ENCODE measurements around the gene TMEM100. TPM values are rescaled to one million over a fixed set of nuclear protein-coding genes. Genes with fewer than 3 reads are reported as not detected.

Gene TMEM100
- polyA plus RNA-seq, 4 donors, result 62.3 to 88.6 (median 72.1) TPM

GRCh38 chr17:55745258-55745657 lies 22.6 kb upstream of the TMEM100 start:
- DNase-seq (ENCODE audit: low read depth in 4 of 4, low spot score in 3 of 4), result no peak

GRCh38 chr17:55743103-55743679 lies 20.5 kb upstream of the TMEM100 start:
- DNase-seq (ENCODE audit: low read depth in 4 of 4, low spot score in 3 of 4), result no peak

DNA sequence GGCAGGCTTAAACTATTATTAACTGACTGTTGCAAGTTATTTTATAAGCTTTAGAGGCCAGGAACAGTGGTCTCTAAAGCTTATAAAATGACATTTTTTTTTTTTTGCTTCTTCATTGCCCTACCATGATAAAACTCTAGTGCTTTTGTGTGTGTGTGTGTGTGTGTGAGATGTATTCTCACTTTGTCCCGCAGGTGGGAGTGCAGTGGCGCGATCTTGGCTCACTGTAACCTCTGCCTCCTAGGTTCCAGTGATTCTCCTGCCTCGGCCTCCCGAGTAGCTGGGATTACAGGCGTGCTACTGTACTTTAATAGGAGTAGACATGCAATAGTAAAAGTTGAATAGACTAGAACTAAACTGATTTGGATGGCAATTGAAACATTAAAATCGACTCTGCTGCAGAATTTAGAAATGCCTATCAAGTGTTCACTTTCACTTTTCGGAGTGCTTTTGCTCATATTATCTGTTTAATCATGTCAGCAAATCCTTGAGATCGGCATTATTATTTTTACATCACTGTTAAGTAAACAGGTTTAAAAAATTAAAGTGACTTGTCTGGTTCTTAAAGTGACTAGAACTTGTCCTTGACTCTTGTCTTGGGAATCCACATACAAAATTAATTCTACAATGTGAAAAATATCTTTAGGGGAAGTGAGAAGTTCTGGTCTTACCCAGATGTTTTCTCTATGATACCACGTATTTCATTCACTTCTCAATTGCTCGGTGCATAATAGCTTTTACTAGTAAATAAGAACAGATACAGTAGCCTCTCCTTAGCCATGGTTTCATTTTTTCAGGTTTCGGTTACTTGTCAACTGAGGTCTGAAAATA lies 19.8 kb upstream of the TMEM100 start:
- DNase-seq (ENCODE audit: low read depth in 4 of 4, low spot score in 3 of 4), result no peak

DNA sequence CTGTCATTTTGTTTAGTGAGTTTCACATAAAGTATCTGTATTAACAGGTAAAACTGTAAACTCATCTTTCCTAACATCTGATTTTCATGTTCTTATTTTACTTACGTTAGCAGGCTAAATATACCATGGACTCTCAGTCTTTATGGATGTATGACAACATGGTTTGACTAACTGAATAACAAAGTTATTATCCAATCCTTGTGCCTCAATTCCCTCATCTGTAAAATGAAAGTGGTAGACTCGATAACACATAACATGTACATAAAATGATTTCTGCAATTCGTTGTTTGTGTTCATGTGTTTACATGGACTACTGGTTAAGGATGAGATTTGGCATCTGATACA lies 18.7 kb upstream of the TMEM100 start:
- DNase-seq (ENCODE audit: low read depth in 4 of 4, low spot score in 3 of 4), result no peak

GRCh38 chr17:55740511-55741355 lies 18.1 kb upstream of the TMEM100 start:
- DNase-seq (ENCODE audit: low read depth in 4 of 4, low spot score in 3 of 4), result no peak

DNA sequence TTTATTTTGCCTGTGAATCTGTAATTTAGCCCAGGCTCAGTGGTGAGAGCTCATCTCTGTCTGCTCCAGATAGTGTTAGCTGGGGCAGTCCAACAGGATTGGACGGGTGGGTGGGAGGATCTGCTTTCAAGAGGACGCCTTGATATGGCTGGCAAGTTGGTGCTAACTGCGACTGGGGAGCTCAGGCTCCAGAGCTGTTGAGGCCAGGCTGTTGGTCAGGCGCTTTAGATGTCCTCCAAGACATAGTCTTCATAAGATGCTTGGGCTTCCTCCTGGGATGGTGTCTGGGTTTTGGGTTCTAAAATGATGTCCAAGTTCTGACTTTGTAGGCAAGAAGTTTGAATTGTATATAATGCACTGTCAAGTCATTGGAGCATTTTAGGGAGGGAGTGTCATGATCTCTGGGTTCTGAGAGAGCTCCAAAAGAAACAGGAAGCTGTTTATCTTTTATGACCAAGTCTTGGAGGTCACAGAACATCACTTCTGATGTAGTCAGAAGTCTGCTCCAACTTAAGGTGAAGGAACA lies 15.4 kb upstream of the TMEM100 start:
- DNase-seq (ENCODE audit: low read depth in 4 of 4, low spot score in 3 of 4), result no peak

GRCh38 chr17:55735731-55736405 lies 13.2 kb upstream of the TMEM100 start:
- DNase-seq (ENCODE audit: low read depth in 4 of 4, low spot score in 3 of 4), result no peak

DNA sequence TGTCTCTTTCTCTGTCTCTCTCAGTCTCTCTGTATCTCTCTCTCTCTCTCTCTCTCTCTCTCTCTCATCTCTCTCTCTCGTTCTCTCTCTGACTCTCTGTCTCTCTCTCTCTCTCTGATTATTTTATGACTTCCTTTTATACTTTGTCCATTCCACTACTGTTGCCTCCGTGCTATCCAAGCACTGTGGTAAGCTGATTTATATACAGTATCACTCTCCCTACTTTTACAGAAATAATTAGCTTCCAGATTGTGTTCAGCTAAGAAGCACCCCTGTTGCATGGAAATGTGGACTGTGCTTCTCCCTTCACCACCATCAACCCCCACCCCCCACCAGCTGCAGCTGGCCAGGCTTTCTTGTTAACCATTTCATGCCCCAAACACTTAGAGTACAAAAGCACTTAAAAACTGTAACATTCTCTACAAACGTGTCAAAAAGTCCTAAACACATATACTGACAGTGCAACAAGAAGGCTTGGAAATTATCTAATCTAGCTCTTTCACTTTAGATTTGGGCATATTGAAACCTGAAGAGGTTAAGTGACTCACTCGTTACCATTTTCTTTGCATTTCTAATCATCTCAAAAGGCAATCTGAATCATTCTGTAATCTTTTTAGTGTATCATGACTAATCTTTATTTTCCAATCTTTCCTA lies 11.6 kb upstream of the TMEM100 start:
- no peak for DNase-seq (ENCODE audit: low read depth in 4 of 4, low spot score in 3 of 4)

DNA sequence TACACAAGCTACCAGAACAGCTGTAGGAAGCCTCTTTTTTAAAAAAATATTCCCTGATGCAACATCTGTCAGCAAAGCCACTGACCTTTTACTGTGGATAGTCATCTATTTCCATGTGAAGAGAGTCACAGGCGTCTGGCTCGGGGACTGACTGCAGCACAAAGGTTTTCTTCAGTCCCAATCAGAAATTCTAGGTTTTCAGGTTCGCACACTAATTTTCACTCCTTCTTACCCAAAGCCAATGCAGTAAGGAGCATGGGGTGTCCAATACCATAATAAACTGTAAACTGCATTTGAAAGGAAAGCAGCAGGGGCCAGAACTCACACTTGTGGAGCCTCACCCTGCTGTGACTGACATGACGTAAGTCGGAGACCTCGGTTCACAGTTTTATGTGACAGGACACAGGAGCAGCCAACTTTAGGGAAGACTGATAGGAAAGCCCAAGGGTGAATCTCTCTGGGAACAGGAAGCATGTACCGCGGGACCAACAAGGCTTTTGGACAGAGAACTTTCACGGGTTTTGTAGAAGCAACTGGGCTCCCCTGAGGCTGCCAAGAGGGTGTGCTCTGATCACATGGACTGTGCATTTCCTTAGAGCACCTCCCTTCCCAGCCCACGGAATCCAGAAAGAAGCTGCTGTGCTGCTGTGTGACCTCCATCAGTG lies 9.1 kb upstream of the TMEM100 start:
- no peak for DNase-seq (ENCODE audit: low read depth in 4 of 4, low spot score in 3 of 4)

DNA sequence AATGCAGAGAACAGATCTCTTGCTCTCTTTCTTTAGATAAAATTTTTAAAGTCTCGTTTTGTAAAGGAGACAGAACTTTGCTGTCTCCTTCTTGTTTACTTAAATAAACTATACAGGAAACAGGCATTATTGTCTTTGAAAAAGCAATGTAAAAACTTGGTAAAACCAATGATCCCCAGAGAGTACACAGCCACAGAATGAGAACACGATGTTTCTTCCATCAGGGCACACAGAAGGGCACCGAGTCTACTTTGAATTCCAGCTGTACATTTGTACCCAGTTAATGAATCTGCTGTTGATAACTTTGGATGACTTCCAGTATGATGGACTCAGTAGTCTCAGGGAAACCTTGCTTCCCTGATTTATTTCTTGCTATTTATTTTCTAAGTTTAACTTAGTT lies 8.1 kb upstream of the TMEM100 start:
- no peak for DNase-seq (ENCODE audit: low read depth in 4 of 4, low spot score in 3 of 4)

GRCh38 chr17:55730380-55730779 lies 7.7 kb upstream of the TMEM100 start:
- DNase-seq (ENCODE audit: low read depth in 4 of 4, low spot score in 3 of 4), result no peak

DNA sequence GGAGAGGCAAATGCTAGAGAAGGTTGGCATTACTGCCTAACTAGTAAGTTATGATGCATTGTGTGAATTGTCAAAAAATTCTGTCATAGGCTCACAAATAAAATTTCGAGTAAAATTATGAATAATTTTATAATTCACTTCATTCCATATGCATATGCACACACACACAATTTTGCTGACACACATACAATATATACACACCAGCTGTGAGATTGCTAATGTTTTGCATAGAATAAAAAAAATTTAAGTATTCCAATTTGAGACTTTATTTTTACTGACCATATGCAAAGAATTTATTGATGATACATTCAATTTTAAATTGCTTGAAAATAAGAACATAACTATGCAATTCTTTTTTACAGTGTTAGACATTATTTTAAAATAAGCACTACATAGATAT lies 6.8 kb upstream of the TMEM100 start:
- DNase-seq (ENCODE audit: low read depth in 4 of 4, low spot score in 3 of 4), result no peak

DNA sequence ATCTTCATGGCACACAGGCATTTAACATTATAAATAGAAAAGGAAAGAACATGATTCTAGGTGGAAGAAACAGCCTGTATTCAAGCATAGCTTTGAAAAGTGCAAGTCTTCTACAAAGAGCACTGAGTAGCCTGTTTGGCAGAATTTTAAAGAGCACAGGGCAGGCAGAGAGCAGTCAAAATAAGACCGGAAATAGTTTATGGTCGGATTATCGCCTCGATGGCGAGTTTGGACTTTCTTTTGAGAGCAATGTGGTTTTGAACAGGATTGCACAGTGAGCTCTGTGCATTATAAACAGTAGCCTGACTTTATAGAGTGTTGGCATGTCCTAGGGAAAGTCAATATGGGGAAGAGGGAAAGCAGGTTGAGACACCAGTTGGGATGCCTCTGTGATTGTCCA lies 6.2 kb upstream of the TMEM100 start:
- DNase-seq (ENCODE audit: low read depth in 4 of 4, low spot score in 3 of 4), result no peak

DNA sequence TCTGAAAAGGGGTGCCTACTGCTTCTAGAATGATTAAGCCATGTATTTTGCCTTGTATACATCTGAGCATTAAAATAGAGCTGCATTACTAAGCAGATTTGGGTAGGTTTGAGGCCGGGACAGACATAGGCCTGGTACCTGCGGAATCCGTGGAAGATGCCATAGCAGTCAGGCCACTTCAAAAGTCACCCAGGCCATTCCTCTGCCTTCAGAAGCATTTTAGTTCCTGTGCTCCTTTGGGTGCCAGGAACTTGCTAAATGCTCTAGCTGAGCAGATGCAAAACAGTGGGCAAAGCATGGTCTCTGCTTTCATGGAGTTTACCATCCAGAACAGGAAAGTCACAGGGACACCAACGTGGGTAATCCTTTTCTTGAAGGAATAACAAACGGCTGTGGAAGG lies 5.7 kb upstream of the TMEM100 start:
- DNase-seq (ENCODE audit: low read depth in 4 of 4, low spot score in 3 of 4), result no peak

- DNase-seq (ENCODE audit: low read depth in 4 of 4, low spot score in 3 of 4), result no peak
These were observed 5.3 kb upstream of the TMEM100 start for GRCh38 chr17:55727920-55728319.

DNA sequence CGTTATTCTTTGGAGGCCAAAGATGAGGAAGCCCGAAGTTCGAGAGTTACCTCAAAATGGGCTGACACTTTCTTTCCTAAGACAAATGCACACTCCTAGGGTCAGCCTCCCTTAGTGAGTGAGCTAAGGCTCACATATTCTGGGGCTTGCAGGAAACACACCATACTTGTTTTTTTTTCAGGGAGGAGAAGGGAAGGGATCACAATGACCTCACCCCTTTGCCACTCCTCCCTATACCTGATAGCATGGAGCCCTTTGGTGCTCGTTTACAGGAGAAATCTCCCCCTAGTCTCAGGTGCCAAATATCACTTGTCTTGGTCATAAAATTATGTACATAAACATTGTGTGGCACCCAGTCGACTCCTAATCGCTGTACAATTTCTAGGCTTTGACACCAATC lies 4.6 kb upstream of the TMEM100 start:
- DNase-seq (ENCODE audit: low read depth in 4 of 4, low spot score in 3 of 4), result no peak

DNA sequence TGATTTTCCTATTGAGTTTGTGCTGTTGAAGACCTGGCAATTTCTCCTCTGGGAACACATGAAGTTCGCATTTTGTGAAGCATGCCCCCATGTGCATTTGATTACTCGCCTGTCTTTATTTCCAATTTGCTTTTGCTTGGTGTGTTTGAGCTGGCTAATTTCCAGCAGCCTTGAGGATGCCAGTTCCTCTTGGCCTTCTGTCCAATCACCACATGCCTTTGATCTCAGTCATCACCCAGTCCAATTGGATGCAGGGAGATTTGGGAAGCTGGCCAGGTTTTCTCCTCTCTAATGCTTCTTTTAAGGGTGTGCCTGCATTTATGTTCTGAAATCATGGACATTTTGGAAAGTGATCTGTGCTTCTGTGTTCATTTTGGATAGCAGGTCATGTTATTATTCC lies 3.8 kb upstream of the TMEM100 start:
- no peak for DNase-seq (ENCODE audit: low read depth in 4 of 4, low spot score in 3 of 4)

GRCh38 chr17:55723488-55723848 lies 804 bp upstream of the TMEM100 start:
- no peak for DNase-seq (ENCODE audit: low read depth in 4 of 4, low spot score in 3 of 4)

DNA sequence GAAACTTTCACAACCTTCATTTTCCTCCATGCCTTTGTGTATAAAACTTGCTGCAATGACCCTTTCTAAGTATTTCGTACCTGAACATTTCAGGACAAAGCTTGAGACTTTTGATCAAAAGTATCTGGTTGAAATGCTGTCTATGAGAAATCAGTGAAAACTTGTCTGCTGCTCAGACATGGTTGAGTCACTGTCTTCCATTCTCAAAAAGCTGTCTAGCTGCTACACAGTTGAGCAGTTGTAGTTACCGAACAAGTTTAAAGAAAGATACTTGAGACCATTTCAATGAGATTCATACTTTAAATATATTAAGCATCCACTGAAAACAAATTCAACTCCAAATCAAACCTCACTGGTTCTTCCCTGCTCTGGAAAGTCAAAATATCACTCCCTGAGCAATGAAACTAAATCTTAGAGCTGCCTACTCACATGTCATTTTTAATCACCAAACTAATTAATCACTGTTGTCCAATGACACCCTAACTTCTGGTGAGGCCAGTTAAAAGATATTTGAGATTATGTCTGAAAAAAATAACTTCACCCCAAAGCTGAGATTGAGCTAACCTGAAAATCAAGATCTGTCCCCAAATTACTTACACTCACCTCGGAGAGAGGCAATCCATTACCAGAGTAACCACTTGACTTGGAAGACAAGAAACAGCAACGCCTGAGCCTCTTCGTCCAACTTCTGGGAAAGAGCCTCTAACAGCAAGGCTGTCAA lies 488 bp downstream of the TMEM100 start:
- no peak for DNase-seq (ENCODE audit: low read depth in 4 of 4, low spot score in 3 of 4)

All from left renal pelvis (tissue), 4 donors.